ENCODE data around the gene TXNRD2.

TXNRD2 gene

GRCh38 chr22:19903513-19903912 lies 38.1 kb downstream of the TXNRD2 start:
- DNase-seq (ENCODE audit: low spot score), result no peak
- TF ChIP-seq, protein P1, sequence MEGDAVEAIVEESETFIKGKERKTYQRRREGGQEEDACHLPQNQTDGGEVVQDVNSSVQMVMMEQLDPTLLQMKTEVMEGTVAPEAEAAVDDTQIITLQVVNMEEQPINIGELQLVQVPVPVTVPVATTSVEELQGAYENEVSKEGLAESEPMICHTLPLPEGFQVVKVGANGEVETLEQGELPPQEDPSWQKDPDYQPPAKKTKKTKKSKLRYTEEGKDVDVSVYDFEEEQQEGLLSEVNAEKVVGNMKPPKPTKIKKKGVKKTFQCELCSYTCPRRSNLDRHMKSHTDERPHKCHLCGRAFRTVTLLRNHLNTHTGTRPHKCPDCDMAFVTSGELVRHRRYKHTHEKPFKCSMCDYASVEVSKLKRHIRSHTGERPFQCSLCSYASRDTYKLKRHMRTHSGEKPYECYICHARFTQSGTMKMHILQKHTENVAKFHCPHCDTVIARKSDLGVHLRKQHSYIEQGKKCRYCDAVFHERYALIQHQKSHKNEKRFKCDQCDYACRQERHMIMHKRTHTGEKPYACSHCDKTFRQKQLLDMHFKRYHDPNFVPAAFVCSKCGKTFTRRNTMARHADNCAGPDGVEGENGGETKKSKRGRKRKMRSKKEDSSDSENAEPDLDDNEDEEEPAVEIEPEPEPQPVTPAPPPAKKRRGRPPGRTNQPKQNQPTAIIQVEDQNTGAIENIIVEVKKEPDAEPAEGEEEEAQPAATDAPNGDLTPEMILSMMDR (IDR thresholded peaks at IDR 0.05; ENCODE audit: borderline replicate concordance, control extremely low read depth, extremely low read depth, insufficient read depth, missing control alignments), result no peak
- in situ Hi-C loops (cut with MboI; ENCODE audit: low sequenced_read_pairs, unreplicated experiment), result no loop called here

GRCh38 chr22:19903031-19903430 lies 38.6 kb downstream of the TXNRD2 start:
- no peak for DNase-seq (ENCODE audit: low spot score)
- TF ChIP-seq, protein P1 (IDR thresholded peaks at IDR 0.05; ENCODE audit: borderline replicate concordance, control extremely low read depth, extremely low read depth, insufficient read depth, missing control alignments), result no peak
- in situ Hi-C loops (cut with MboI; ENCODE audit: low sequenced_read_pairs, unreplicated experiment), result no loop called here

GRCh38 chr22:19902245-19902715 lies 39.3 kb downstream of the TXNRD2 start:
- TF ChIP-seq, protein P1 (IDR thresholded peaks at IDR 0.05; ENCODE audit: borderline replicate concordance, control extremely low read depth, extremely low read depth, insufficient read depth, missing control alignments), result no peak
- in situ Hi-C loops (cut with MboI; ENCODE audit: low sequenced_read_pairs, unreplicated experiment), result no loop called here
- DNase-seq (ENCODE audit: low spot score), result no peak

GRCh38 chr22:19901577-19902244 lies 39.9 kb downstream of the TXNRD2 start:
- DNase-seq (ENCODE audit: low spot score), result no peak
- TF ChIP-seq, protein P1 (IDR thresholded peaks at IDR 0.05; ENCODE audit: borderline replicate concordance, control extremely low read depth, extremely low read depth, insufficient read depth, missing control alignments), result no peak
- in situ Hi-C loops (cut with MboI; ENCODE audit: low sequenced_read_pairs, unreplicated experiment), result no loop called here

- no peak for DNase-seq (ENCODE audit: low spot score)
- in situ Hi-C loops (cut with MboI; ENCODE audit: low sequenced_read_pairs, unreplicated experiment), result no loop called here
- TF ChIP-seq, protein P1 (IDR thresholded peaks at IDR 0.05; ENCODE audit: borderline replicate concordance, control extremely low read depth, extremely low read depth, insufficient read depth, missing control alignments), result no peak
These were observed 40.7 kb downstream of the TXNRD2 start for GRCh38 chr22:19900707-19901436.

GRCh38 chr22:19898831-19899567 lies 42.6 kb downstream of the TXNRD2 start:
- DNase-seq (ENCODE audit: low spot score), result no peak
- TF ChIP-seq, protein P1 (IDR thresholded peaks at IDR 0.05; ENCODE audit: borderline replicate concordance, control extremely low read depth, extremely low read depth, insufficient read depth, missing control alignments), result no peak
- in situ Hi-C loops (cut with MboI; ENCODE audit: low sequenced_read_pairs, unreplicated experiment), result no loop called here
